VCaP (cell line): ENCODE results near the gene KLRK1.

Source experiments
- H3K27ac ChIP-seq: fragments of 450-650 bp; 2 replicates; pipeline ENCODE4 v1.5.1; 2017
- TF ChIP-seq, protein P1 (sequence below): fragments of 450-650 bp; conservative IDR thresholded peaks from 2 replicates; pipeline ENCODE4 v1.5.1; 2017; ENCODE audit warnings: mild to moderate bottlenecking, moderate library complexity

KLRK1 gene

DNA sequence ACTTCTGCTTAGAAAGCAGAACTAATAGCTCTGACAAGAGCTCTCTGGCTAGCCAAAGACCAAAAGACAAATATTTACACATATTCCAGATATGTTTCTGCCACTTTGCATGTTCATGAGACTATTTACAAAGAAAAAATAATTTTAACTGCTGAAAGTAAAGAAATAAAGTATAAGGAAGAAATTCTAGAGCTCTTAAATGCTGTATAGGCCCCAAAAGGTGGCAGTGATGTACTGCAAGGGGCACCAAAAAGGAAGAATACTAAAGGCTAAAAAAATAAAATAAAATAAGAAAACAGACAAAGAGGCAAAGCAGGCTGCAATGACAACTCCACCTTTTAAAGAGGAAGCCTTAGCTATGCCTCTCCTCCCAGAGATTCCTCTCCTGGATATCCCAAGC, 23.0 kb downstream of the KLRK1 start:
- H3K27ac ChIP-seq: peak overlapping the region; percentile 96
- TF ChIP-seq, protein P1, sequence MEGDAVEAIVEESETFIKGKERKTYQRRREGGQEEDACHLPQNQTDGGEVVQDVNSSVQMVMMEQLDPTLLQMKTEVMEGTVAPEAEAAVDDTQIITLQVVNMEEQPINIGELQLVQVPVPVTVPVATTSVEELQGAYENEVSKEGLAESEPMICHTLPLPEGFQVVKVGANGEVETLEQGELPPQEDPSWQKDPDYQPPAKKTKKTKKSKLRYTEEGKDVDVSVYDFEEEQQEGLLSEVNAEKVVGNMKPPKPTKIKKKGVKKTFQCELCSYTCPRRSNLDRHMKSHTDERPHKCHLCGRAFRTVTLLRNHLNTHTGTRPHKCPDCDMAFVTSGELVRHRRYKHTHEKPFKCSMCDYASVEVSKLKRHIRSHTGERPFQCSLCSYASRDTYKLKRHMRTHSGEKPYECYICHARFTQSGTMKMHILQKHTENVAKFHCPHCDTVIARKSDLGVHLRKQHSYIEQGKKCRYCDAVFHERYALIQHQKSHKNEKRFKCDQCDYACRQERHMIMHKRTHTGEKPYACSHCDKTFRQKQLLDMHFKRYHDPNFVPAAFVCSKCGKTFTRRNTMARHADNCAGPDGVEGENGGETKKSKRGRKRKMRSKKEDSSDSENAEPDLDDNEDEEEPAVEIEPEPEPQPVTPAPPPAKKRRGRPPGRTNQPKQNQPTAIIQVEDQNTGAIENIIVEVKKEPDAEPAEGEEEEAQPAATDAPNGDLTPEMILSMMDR: peak; percentile 92

DNA sequence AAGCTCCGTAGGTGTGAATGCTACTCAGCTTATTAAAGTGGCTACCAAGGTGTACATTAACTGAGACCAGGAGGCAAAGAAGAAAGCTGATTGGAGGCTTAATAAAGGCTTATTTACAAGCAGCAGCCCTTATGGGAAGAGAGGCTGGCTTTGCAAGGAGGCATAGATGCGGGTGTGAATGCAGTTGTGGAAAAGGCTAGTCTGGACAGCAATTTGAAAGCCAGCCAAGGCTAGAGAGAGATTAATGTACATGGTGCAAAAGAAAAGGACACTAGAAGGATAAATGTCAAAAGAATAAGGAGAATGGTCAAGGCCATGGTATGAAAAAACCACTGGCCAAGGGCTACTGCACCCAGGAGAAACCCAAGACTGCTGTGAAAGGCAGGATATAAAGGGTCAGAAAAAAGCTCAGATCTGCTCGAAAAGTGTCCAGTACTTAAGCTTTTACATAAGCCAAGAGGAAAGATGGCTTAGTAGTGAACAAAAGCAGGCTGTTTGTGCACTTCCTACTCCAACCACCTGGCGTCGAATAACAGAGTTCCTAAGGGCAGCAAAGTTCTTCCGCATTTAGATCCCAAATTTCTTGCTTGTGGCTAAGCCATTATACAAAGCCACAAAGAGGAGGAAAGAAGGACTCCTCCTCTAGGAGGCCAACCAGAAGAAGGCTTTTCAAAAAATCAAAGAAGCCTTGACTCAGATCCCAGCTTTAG, 24.0 kb downstream of the KLRK1 start:
- TF ChIP-seq, protein P1: peak; percentile 16; the same call in 1 of the 2 replicates
- H3K27ac ChIP-seq: peak overlapping the region; percentile 96

DNA sequence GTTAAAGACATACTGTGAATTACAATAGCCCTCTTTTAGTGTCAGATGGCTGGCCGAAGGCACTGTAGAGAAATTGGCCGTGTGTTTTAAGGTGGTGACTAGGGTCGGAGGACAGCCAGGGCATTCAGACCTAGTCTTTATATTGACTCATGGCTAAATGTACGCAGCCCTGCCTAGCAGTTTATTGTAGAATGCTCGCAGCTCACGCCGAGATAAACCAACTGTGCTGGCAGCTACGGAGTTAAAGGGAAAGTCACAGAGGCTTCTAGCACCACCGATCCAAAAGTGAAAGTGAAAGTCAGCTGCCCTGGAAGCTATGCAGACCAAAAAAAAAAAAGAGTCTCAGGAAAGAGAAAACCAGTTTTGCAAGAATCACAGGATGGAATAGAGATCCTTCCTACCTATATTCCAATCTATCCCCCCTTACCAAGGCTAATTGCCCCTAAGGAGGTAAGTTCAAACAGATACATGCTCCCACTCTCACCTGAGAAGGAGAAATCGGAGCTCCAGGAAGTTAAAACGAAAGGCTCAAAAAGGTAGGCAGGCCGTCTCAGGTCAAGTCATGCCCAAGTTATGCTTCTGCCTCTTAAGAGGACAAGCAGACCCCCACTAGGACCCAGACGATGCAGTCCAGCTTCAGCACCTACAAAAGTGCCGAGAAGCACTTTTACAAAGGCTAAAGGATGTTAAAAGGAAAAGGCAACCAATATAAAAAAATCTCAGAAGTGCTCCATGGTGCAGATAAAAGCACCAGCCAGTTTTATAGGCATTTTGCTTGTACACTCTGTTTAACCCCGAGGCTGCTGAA, 24.8 kb downstream of the KLRK1 start:
- TF ChIP-seq, protein P1: no peak
- peak overlapping the region; percentile 96 for H3K27ac ChIP-seq

DNA sequence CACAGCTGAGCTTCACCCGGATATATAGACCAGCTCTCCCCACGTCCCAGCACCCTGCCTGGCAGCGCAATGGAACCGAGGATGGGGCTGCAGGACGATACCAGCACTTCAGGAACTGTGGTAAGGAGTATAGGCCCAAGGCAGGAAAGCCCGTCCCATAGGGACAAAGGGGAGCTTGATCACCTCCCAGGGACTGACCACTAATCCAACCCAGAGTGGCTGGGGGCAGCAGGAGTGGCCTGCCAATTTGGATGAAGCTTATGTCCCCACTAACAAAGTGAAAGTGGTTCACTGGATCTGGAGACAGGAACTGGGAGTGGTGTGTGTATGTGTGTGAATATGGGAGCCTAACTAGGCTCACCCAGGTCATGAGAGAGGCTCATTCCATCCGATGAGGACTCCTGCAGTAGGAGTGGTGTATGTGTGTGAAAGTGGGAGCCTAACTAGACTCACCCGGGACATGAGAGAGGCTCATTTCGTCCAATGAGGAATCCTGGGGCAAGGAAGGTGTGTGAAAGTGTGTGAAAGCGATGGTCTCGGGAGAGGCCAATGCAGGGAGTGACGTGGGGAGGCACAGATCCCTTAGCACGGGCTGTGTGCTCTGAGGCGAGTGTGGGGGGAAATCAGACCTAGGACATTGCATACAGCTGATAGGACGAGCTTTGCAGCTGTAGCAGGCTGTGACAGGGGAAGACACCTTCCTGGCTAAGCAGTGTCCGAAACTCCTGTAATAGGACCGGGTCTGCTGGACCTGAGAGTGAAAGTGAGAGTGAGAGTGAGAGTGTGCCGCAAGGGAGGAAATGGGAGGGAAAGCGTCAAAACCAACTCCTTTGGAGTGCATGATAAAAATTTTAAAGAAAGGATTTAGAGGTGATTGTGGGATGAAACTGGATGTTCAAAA, 25.7 kb downstream of the KLRK1 start:
- TF ChIP-seq, protein P1: no peak
- H3K27ac ChIP-seq: peak overlapping the region; percentile 96

DNA sequence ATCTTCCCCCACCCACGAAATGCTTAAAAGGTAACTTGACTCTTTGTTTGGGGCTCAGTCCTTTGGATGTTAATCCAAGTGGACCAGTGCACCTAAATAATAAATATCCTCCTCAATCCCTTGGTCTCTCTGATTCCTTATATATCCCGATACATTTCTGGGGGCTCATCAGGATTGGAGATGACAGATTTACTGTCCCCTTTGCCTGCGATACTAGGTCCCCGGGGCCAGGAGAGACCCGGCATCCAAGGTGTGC, 26.3 kb downstream of the KLRK1 start:
- TF ChIP-seq, protein P1: no peak
- H3K27ac ChIP-seq: peak overlapping the region; percentile 96

DNA sequence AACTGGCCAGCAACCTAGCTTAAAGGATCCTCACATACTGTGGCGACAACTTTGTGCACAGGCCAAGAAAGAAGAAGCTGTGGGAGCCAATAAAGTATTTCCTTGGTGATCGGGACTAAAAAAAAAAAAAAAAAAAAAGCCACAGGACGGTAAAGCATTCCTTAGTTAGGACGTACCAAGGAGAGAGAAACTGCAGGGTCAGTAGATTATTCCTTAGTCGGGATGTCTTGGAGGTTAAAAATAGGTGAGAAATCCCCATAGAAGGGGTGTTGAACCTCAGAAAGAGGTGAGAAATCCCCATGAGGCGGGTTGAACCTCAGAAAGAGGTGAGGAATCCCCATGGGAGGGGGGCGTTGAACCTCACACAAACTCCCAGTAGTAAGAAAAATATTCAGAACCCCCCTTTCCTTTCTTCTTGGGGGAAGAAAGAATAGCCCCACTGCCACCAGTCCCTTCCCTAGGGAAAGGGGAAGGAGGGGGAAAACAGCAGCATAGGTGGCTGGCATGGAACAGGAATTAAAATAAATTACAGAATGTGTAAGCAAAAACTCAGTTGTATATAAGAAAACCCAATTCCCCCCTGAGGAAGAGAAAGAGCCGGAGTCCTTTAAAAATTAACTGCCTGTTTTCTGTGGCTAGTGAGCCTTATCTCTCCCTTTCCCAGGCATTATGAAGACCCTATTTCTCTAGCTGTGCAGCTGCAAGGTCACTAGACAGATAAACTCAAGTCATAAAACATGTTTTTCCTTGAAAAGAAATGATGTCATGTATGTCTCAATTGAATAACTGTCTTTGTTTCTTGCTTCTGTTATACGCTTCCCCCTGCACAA, 26.8 kb downstream of the KLRK1 start:
- TF ChIP-seq, protein P1: no peak
- peak overlapping the region; percentile 96 for H3K27ac ChIP-seq
